Neural cell (in vitro differentiated cells): ENCODE results near the gene SERTAD2. TPM values are rescaled to one million over a fixed set of nuclear protein-coding genes. Genes with fewer than 3 reads are reported as not detected.

ENCODE experiments used
- H2AFZ ChIP-seq: fragments of 200-600, 300-800 bp; sonication (generic), shearing (Covaris generic); 2 replicates; pipeline ENCODE4 v1.6.0; 2014; ENCODE audit warnings: low read depth, mild to moderate bottlenecking, antibody characterized with exemption, low read length, moderate library complexity
- H3F3A ChIP-seq: fragments of 200-600 bp; shearing (Covaris generic); 2 replicates; pipeline ENCODE4 v1.6.1; 2016; ENCODE audit warnings: mild to moderate bottlenecking, moderate library complexity, mixed read lengths, antibody characterized with exemption, low read length; ENCODE audit not compliant: insufficient read depth, poor library complexity, severe bottlenecking
- H3K27ac ChIP-seq: fragments of 200-600, 300-800 bp; sonication (generic), shearing (Covaris generic); 2 replicates; pipeline ENCODE4 v1.5.1; 2014; ENCODE audit warnings: mild to moderate bottlenecking, low read length, moderate library complexity
- H3K27me3 ChIP-seq: fragments of 300-800, 200-600 bp; sonication (generic), shearing (Covaris generic); 2 replicates; pipeline ENCODE4 v1.6.0; 2014; ENCODE audit warnings: mild to moderate bottlenecking, low read depth, low read length, moderate library complexity; ENCODE audit not compliant: insufficient read depth
- H3K36me3 ChIP-seq: fragments of 300-800, 200-600 bp; sonication (generic), shearing (Covaris generic); 2 replicates; pipeline ENCODE4 v1.5.1; 2014; ENCODE audit warnings: mild to moderate bottlenecking, antibody characterized with exemption, low read length, moderate library complexity; ENCODE audit not compliant: insufficient read depth
- H3K4me2 ChIP-seq: fragments of 300-800, 200-600 bp; sonication (generic), shearing (Covaris generic); 2 replicates; pipeline ENCODE4 v1.6.0; 2014; ENCODE audit warnings: mild to moderate bottlenecking, low read length
- H3K4me3 ChIP-seq: fragments of 300-800, 200-600 bp; sonication (generic), shearing (Covaris generic); 2 replicates; pipeline ENCODE4 v1.5.1; 2014; ENCODE audit warnings: mild to moderate bottlenecking, low read length, moderate library complexity
- H3K79me2 ChIP-seq: fragments of 200-600 bp; shearing (Covaris generic); replicated peaks from 2 replicates; pipeline ENCODE4 v1.6.0; 2014; ENCODE audit warnings: mild to moderate bottlenecking, low read length, moderate library complexity; ENCODE audit not compliant: insufficient read depth
- H3K9ac ChIP-seq: fragments of 300-800, 200-600 bp; sonication (generic), shearing (Covaris generic); 2 replicates; pipeline ENCODE4 v1.6.1; 2016; ENCODE audit warnings: mild to moderate bottlenecking, low read length, mixed read lengths
- H3K9me2 ChIP-seq: fragments of 200-600 bp; shearing (Covaris generic); 2 replicates; pipeline ENCODE4 v1.6.1; 2016; ENCODE audit warnings: mild to moderate bottlenecking, low read length, mixed read lengths; ENCODE audit not compliant: insufficient read depth
- H3K9me3 ChIP-seq: fragments of 200-600, 300-800 bp; sonication (generic), shearing (Covaris generic); 2 replicates; pipeline ENCODE4 v1.6.1; 2016; ENCODE audit warnings: mild to moderate bottlenecking, mixed run types, low read length, moderate library complexity, mixed read lengths
- H4K20me1 ChIP-seq: fragments of 200-600 bp; shearing (Covaris generic); 2 replicates; pipeline ENCODE4 v1.6.1; 2016; ENCODE audit warnings: mild to moderate bottlenecking, mixed run types; ENCODE audit not compliant: insufficient read depth
- EP300 ChIP-seq: fragments of 450-650 bp; conservative IDR thresholded peaks from 2 replicates; pipeline ENCODE4 v1.6.1; 2014; ENCODE audit warnings: antibody characterized with exemption, mild to moderate bottlenecking, moderate library complexity; ENCODE audit not compliant: poor library complexity, severe bottlenecking
- EZH2 ChIP-seq: fragments of 200-600, 300-800 bp; shearing (Covaris generic), sonication (generic); IDR thresholded peaks from 2 replicates; pipeline ENCODE4 v1.6.1; 2014; ENCODE audit warnings: antibody characterized with exemption, low read length, borderline replicate concordance, mild to moderate bottlenecking; ENCODE audit not compliant: insufficient read depth, poor library complexity, severe bottlenecking
- MXI1 ChIP-seq: fragments of 450-650 bp; conservative IDR thresholded peaks from 2 replicates; pipeline ENCODE4 v1.6.1; 2014; ENCODE audit warnings: antibody characterized with exemption, mild to moderate bottlenecking; ENCODE audit not compliant: poor library complexity, severe bottlenecking
- POLR2AphosphoS5 ChIP-seq: IDR thresholded peaks from 2 replicates; pipeline ENCODE4 v1.6.1; 2012
- RAD21 ChIP-seq: fragments of 450-650 bp; conservative IDR thresholded peaks from 2 replicates; pipeline ENCODE4 v1.6.1; 2014; ENCODE audit warnings: antibody characterized with exemption, mild to moderate bottlenecking, moderate library complexity
- SMC3 ChIP-seq: fragments of 450-650 bp; conservative IDR thresholded peaks from 2 replicates; pipeline ENCODE4 v1.6.1; 2014; ENCODE audit warnings: antibody characterized with exemption, mild to moderate bottlenecking, moderate library complexity; ENCODE audit not compliant: poor library complexity
- TAF1 ChIP-seq: IDR thresholded peaks from 2 replicates; pipeline ENCODE4 v1.6.1; 2012; ENCODE audit warnings: low read depth
- polyA plus RNA-seq: library from polyadenylated mRNA; depleted of rRNA; stranded (reverse); fragments of >200 nt; gene quantifications from 2 replicates; pipeline ENCODE4 v1.2.3, GENCODE V29; 2014
- TF ChIP-seq, protein P1 (sequence below): fragments of 450-650 bp; IDR thresholded peaks from 2 replicates; pipeline ENCODE4 v1.5.1; 2014; ENCODE audit warnings: antibody characterized with exemption, mild to moderate bottlenecking, moderate library complexity; ENCODE audit not compliant: poor library complexity, severe bottlenecking
- TF ChIP-seq, protein P2 (sequence below): IDR thresholded peaks from 2 replicates; pipeline ENCODE4 v1.6.1; 2012; ENCODE audit warnings: borderline replicate concordance

The SERTAD2 gene
- polyA plus RNA-seq, 1 donor from 2014 or later, result 4.7 TPM

DNA sequence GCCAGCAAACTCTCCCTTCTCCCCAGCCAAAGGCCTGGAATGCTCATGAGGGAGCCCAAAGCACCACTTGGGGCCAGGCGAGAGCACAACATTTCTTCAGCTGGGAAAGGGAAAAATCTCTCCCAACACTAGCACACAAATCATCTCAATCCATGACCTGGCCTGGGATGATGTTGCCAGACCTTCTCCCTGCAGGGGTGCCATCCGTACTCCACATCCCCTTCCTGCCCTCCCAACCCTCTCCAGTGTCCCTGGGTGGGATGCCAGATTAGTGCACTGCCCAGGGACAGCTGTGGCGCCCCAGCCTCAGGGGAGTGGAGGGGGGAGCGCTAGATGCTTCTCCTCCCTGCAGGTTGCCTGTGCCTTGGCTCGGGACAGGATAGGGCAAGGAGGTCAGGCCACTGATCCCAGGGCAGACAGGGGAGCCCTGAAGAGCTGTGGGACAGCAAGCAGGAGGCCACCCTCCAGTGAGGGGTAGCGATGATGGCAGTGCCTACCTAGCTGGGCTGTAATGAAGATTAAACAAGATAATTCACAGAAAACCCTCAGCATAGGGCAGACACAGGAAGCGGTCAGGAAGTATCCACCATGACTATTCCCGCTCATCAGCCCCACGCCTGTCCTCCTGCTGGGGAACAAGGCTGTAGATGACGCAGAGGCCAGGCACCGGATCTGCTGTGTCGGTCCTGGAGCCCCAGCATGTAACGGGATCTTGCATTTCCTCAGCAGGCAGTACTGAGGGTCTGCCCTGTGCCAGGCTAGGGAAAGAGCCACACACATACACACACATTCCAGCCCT lies 31.1 kb downstream of the SERTAD2 start:
- TF ChIP-seq POLR2AphosphoS5, result no peak
- no peak for TF ChIP-seq MXI1
- TF ChIP-seq TAF1, result no peak
- Histone ChIP-seq H3K4me2 (no peak overlapping the region), H3K27ac (no peak overlapping the region), H4K20me1 (no peaks in the 10 kb centered on the region), H3F3A (no peaks in the 10 kb centered on the region), H3K9me3 (no peaks in the 10 kb centered on the region), H2AFZ (no peak overlapping the region), H3K4me3 (no peak overlapping the region), H3K9ac (no peak overlapping the region), H3K36me3 (no peaks in the 10 kb centered on the region), H3K79me2 (no peaks in the 10 kb centered on the region), H3K27me3 (no peaks in the 10 kb centered on the region), H3K9me2 (no peaks in the 10 kb centered on the region)

DNA sequence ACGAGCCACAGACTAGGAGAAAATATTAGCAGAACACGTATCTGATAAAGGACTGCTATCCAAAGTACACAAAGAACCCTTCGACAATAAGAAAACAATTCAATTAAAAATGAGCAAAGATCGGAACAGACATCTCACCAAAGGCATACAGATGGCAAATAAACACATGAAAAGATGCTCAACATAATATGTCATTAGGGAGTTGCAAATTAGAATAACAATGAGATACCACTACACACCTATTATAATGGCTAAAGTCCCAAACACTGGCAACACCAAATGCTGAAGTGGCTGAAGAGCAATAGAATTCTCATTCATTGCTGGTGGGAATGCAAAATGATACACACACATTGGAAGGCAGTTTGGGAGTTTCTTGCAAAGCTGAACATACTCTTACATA lies 33.1 kb downstream of the SERTAD2 start:
- H3K9me2 ChIP-seq, result no peaks in the 10 kb centered on the region
- H3K4me2 ChIP-seq, result no peak overlapping the region
- no peaks in the 10 kb centered on the region for H3K9me3 ChIP-seq
- H3K27ac ChIP-seq, result no peak overlapping the region
- H3K79me2 ChIP-seq, result no peaks in the 10 kb centered on the region
- H3K4me3 ChIP-seq, result no peak overlapping the region
- H3F3A ChIP-seq, result no peaks in the 10 kb centered on the region
- H3K9ac ChIP-seq, result no peak overlapping the region
- H3K36me3 ChIP-seq, result no peaks in the 10 kb centered on the region
- no peak overlapping the region for H2AFZ ChIP-seq
- H3K27me3 ChIP-seq, result no peaks in the 10 kb centered on the region
- H4K20me1 ChIP-seq, result no peaks in the 10 kb centered on the region
- no peak for TF ChIP-seq RAD21
- TF ChIP-seq SMC3, result no peak
- TF ChIP-seq, protein P1, sequence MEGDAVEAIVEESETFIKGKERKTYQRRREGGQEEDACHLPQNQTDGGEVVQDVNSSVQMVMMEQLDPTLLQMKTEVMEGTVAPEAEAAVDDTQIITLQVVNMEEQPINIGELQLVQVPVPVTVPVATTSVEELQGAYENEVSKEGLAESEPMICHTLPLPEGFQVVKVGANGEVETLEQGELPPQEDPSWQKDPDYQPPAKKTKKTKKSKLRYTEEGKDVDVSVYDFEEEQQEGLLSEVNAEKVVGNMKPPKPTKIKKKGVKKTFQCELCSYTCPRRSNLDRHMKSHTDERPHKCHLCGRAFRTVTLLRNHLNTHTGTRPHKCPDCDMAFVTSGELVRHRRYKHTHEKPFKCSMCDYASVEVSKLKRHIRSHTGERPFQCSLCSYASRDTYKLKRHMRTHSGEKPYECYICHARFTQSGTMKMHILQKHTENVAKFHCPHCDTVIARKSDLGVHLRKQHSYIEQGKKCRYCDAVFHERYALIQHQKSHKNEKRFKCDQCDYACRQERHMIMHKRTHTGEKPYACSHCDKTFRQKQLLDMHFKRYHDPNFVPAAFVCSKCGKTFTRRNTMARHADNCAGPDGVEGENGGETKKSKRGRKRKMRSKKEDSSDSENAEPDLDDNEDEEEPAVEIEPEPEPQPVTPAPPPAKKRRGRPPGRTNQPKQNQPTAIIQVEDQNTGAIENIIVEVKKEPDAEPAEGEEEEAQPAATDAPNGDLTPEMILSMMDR, result no peak
- no peak for TF ChIP-seq TAF1
- no peak for TF ChIP-seq EZH2
- TF ChIP-seq MXI1, result no peak
- no peak for TF ChIP-seq POLR2AphosphoS5
- TF ChIP-seq, protein P2, sequence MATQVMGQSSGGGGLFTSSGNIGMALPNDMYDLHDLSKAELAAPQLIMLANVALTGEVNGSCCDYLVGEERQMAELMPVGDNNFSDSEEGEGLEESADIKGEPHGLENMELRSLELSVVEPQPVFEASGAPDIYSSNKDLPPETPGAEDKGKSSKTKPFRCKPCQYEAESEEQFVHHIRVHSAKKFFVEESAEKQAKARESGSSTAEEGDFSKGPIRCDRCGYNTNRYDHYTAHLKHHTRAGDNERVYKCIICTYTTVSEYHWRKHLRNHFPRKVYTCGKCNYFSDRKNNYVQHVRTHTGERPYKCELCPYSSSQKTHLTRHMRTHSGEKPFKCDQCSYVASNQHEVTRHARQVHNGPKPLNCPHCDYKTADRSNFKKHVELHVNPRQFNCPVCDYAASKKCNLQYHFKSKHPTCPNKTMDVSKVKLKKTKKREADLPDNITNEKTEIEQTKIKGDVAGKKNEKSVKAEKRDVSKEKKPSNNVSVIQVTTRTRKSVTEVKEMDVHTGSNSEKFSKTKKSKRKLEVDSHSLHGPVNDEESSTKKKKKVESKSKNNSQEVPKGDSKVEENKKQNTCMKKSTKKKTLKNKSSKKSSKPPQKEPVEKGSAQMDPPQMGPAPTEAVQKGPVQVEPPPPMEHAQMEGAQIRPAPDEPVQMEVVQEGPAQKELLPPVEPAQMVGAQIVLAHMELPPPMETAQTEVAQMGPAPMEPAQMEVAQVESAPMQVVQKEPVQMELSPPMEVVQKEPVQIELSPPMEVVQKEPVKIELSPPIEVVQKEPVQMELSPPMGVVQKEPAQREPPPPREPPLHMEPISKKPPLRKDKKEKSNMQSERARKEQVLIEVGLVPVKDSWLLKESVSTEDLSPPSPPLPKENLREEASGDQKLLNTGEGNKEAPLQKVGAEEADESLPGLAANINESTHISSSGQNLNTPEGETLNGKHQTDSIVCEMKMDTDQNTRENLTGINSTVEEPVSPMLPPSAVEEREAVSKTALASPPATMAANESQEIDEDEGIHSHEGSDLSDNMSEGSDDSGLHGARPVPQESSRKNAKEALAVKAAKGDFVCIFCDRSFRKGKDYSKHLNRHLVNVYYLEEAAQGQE, result no peak
- TF ChIP-seq EP300, result no peak
